ENCODE measurements around the gene TBCA.
"Not testable (repeated sequence)": the region's sequence is repeated elsewhere in the genome, so short reads cannot be mapped to it uniquely, and the experiment has no call there.

The TBCA gene

DNA sequence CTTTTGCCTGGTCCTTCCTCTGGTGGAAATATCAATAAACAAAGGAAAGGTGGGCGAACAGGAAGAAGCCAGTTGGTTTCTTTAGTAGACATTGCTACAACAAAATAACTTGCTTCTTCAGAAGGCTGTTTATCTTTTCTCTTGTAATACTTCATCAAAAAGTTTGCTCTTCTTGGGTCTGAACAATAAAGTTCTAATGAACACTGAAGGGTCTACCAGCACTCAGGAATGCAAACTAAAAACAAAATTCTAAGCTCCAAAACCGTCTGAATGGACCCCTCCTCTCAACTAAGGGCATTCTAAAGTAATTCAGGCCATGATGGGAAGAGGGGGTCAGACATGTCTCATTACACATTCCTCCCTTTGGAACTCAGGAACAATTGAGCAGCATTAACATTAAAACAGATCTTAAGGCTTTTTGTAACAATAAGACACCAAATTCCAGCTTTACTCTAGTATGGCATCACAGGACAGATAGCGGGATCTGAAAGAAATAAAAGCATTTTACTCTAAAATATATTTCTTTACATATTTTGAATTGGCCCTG, 2.3 kb downstream of the TBCA start:
- no peak for DNase-seq (ENCODE audit: low spot score)

DNA sequence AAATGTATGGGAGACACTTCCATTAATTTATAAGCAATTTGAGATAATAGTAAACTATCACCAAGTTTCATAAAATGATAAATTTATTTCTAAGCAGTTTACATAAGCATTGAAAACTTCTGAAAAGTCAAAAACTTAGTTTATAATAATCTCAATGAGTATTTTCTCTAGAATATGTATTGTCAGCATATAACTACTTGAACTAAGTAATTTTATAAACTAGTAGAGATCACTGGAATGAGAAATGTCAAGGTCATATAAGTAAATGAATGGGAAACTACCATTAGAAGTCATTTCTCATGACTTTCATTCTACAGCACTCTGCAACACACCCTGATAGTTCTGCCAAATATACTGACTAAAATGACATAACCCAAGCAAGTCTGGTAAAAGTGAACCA, 3.4 kb downstream of the TBCA start:
- no peak for DNase-seq (ENCODE audit: low spot score)

DNA sequence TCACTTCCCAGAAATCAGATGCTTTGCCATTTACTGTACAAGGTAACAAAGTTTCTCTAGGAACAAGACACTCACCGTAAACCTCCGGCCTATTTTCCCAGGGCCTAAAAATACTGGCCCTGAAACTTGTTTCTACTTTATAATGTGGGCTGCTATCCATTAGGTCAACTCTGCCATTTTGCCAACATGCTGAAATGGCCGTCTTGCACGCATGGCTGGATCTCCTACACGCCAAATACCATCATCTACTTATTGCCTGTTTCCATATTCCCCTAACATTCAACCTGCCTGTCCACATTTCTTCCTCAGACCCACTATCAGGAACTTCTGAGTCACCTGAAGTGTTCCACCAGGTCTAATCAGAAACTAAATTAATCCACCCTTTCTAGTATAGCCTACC, 4.7 kb downstream of the TBCA start:
- no peak for DNase-seq (ENCODE audit: low spot score)

DNA sequence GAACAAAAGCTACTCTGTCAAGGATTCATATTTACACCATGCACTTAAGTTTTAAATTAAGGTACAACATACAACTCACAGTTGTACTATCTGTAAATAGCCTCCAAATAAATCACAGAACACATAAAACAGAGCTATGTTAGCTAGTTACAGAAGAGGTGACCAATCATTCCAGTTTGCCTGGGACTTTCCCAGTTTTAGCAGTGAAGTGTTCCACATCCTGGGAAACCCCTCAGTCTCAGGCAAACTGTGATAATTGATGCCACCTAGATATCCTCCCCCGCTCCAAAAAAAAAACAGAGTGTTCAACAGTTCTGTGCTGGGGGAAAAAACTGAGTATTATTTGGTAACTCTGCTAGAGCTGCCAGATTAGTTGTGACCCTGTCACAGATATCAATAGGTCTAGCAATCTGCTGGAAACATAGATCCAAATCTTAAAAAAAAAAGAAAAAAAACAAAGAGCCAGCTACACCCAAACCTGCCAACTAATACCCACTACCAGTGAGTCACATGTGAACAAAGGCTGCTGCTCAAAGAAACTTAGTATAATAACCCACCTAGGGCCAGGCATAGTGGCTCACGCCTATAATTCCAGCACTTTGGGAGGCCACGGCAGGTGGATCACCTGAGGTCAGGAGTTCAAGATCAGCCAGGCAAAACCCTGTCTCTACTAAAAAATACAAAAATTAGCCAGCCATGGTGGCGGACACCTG, 5.7 kb downstream of the TBCA start:
- DNase-seq (ENCODE audit: low spot score), result no peak

DNA sequence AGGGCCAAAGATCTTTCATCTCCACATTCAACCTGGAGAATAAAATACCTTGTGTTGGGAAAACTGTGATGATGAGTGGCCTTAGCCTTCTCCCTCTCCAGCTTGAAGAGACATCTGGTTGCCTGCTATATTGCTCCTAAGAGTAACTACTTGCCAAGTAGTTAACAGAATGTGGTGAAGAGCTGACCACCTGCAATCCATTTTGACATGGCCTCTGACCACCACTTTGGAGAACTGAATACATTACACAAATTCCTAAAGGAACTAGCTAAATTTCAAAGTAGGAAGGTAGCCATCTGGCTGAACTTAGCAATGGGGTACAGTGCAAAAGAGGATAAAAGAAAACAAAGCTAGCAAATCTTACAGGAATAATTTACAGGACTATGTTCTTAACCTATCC, 7.2 kb downstream of the TBCA start:
- DNase-seq (ENCODE audit: low spot score), result no peak

DNA sequence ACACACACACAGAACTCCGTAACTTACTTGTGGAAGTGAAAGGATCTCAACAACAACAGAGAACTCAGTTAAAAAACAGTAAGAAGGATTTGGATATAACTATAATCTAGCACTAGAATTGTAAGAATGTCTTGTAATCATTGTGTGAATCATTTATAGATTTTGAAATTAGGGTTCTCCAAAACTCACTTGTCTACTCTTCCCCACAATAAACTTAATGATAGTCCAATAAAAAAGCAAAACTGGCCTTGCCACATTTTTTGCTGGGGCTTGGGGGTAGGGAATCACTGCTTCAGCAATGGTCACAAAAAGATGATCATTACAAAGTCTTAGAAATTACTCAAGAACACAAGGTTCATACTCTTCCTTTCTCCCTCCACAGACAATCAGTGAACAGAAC, 8.8 kb downstream of the TBCA start:
- no peak for DNase-seq (ENCODE audit: low spot score)

DNA sequence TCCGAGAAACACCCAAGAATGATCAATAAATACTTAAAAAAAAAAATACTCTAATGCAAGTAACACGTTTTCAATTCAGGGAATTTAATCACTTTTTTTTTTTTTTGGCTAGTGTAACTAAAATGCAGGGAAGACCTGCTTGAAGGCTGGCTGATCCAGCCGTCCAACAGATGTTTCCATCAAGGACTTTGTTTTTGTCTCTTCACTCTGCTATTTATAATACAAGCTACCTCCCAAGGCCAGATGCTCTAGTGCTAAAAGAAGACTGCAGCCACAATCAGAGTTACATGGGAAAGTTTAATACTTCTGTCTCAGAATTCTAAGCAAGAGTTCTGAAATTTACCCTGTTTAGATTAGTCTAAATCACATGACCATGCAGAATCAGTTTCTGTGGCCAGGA, 14.5 kb downstream of the TBCA start:
- no peak for DNase-seq (ENCODE audit: low spot score)

DNA sequence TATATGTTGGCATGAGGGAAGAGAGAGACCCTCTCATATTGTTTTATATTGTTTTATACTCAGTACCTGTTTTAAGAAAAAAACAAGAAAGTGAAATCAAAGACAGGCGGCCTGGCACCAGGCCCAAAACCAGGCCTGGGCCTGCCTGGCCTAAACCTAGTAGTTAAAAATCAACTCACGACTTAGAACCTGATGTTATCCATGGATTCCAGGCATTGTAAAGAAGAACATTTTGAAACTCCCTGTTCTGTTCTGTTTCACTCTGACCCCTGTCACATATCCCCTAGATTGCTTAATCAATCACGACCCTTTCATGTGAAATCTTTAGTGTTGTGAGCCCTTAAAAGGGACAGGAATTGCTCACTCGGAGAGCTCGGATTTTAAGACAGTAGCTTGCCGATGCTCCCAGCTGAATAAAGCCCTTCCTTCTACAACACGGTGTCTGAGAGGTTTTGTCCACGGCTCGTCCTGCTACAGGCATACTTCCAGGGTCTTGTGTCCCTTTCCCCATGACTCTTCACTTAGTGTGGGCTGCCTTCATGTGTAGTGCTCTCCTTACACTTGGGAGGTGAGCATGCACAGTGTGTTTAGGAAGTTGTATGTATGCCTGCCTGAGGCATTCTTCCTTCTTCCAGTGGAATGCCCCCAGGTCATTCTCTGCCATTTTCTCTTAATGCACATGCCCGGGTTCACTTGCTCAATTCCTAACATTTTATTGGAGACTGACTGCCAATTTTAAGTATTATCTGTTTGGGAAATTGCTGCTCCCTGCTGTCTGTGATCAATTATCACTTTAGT, 17.8 kb downstream of the TBCA start:
- no peak for DNase-seq (ENCODE audit: low spot score)

DNA sequence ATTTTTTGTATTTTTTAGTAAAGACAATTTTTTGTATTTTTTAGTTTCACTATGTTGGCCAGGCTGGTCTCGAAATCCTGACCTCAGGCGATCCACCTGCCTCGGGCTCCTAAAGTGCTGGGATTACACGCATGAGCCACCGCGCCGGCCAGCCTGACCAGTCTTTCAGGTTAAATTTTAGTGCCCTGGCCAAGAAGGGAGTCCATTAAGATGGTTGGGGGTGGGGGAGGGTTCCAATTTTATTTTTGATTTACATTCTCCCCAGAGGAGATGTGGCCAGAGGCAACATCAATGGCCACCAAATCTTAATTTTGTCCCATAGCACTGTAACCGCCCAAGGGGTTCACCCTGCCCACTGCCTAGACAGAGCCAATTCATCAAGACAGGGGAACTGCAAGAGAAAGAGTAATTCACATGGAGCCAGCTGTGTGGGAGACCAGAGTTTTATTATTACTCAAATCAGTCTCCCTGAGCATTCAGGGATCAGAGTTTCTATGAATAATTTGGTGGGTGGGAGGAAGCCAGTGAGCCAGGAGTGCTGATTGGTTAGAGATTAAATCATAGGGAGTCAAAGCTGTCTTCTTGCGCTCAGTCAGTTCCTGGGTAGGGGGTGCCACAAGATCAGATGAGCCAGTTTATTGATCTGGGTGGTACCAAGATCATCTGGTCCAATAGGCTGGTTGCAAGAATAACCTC, 24.7 kb downstream of the TBCA start:
- DNase-seq (ENCODE audit: low spot score), result no peak

DNA sequence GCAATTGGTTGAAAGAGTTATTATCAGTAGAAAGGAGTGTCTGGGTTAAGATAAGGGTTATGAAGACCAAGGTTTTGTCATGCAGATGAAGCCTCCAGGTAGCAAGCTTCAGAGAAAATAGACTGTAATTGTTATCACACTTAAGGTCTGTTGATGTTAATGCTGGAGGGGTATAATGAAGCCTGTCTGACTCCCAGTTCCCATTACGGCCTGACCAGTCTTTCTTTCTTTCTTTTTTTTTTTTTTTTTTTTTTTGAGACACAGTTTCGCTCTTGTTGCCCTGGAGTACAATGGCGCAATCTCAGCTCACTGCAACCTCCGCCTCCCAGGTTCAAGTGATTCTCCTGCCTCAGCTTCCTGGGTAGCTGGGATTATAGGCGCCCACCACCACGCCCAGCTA, 25.2 kb downstream of the TBCA start:
- not testable (repeated sequence) for DNase-seq (ENCODE audit: low spot score)

DNA sequence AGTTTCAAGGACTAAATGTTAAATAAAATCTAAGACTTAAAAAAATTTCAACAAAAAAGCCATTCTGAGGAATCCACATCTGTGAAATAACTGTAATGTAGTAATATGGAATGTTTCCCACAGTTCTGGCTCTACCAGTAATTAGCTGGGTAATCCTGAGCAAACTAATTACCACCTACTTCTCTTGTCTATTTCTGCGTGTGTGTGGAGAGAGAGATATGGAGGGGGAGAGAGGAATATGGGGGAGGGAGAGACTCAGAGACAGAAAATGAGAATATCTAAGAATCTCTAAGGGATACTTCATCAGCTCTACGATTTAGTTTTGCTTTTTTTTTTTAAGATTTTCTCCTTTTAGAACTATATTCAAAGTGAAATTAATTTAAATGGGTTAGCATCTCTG, 28.0 kb downstream of the TBCA start:
- no peak for DNase-seq (ENCODE audit: low spot score)

DNA sequence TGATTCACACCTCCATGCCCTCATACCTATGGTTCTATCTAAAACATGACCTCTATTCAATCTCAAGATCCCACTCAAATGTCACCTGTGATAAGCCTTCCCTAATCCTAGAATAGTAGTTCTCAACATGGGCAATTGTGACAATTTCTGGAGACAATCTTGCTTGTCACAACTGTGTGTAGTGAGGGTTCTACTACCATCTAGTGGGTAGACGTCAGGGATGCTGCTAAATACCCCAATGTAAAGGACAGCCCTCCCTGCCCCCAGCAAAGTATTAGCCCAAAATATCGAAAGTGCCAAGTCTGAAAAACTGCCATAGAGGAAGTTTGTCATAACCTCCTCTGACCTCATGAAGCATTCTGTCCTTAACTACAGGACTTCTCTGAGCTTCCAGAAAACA, 32.0 kb downstream of the TBCA start:
- no peak for DNase-seq (ENCODE audit: low spot score)

DNA sequence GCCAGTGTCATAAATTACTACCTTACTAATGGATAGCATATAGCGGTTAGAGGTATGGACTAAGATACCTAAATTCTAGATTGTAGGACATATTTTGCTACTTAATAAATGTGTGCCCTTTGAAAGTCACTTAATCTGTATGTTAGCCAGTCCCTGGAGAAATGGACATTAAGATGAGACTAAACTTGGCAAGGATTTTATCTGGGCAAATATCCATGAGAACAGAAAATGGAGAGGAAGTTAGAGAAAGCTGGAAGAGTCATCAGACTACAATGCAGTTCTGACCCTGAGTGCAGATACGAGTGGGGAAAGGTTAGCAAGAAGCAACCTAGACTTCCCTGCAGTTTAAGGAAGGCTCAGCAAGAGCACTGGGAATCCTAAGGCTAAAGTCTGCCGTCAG, 33.0 kb downstream of the TBCA start:
- no peak for DNase-seq (ENCODE audit: low spot score)

DNA sequence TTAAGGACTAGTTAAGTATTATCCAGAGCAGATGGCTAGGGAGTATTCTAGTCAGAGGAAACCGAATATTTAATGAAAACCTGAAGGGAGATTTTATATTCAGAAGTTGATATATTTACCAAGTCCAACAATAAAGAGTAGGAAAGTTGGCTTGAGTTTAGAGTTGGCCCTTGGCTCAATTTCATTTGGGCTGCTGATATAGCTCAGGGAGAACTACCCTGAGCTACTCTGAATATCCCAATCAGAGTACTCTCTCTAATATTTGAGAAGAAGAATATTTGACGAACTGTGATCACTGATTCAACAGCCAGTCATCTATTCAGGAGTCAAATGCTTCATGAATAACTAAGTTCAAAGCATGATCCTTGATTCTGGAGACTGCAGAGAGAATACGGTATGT, 34.5 kb downstream of the TBCA start:
- DNase-seq (ENCODE audit: low spot score), result no peak

DNA sequence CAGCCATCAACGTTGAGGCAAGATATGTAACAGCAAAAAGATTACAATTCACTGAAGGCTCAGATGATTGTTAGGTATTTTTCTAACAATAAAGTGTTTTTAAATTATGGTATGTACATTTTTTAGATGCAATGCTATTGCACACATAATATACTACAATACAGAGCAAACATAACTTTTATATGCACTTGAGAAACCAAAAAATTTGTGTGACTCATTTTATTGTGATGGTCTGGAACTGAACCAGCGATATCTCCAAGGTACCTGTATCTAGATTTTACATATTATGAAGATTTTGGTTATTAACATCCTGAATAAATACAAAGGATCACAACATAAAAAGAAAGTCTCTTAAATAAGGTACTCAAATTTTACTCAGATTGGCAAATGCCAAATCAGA, 41.3 kb downstream of the TBCA start:
- no peak for DNase-seq (ENCODE audit: low spot score)

DNA sequence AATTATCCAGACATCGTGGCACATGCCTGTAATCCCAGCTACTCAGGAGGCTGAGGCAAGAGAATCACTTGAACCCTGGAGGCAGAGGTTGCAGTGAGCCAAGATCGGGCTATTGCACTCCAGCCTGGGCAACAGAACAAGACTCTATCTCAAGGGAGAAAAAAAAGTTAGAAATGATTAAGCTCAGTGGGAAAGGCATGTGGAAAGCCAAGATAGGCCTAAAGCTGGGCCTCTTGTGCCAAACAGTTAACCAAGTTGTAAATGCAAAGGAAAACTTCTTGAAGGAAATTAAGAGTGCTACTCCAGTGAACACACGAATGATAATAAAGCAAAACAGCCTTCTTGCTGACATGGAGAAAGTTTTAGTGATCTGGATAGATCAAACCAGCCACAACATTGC, 43.0 kb downstream of the TBCA start:
- DNase-seq (ENCODE audit: low spot score), result no peak

DNA sequence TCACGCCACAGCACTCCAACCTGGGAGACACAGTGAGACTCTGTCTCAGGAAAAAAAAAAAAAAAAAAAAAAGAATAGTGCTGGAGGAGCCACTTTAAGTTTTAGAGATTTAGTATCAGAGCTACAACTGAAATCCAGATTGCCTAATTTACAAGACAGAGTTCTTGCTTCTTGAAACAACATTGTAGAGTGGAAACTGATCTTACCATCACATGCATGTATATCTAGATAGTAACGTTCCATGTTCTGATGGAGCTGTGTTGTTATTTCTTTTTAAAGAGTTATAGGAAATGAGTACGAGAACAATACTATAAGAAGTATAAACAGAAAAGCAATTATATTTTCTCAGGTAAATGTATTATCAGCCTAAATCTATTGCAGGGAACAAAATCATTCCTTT, 48.9 kb downstream of the TBCA start:
- no peak for DNase-seq (ENCODE audit: low spot score)

DNA sequence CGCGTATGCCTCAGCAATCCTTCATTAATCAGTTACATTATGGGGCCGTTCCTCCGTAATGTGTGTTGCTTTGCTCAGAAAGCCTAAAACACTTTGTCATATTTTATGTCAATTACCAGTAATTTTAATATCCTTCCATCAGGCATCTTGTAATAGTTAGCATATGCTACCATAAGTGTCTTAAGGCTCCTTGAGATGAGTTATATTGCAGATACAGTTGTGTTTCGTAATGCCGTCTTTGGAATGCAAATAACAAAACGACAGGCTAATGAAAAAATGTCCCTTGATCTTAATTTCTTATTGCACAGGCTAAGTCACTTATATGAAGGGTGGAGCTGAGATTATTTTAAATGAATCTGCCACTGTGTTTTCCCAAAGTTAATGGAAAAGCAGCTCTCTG, 50.5 kb downstream of the TBCA start:
- DNase-seq (ENCODE audit: low spot score), result no peak

DNA sequence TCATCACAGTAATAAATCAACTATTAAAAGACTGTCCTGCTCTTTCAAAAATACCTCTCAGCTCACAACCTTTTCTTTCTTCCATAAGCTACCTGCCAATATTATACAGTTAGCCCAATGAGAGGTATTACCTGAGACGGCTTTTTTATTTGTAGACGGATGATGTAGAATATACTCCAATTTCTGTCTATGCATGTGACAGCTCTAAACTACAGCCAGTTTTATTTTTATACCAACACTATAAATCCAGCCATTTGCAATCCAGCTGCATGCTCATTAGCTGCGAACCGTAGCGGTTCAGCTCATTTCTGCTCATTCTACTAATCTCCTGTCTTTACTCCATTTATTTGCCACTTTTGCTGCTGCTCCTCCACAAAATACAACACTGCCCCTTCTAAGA, 51.2 kb downstream of the TBCA start:
- DNase-seq (ENCODE audit: low spot score), result no peak

DNA sequence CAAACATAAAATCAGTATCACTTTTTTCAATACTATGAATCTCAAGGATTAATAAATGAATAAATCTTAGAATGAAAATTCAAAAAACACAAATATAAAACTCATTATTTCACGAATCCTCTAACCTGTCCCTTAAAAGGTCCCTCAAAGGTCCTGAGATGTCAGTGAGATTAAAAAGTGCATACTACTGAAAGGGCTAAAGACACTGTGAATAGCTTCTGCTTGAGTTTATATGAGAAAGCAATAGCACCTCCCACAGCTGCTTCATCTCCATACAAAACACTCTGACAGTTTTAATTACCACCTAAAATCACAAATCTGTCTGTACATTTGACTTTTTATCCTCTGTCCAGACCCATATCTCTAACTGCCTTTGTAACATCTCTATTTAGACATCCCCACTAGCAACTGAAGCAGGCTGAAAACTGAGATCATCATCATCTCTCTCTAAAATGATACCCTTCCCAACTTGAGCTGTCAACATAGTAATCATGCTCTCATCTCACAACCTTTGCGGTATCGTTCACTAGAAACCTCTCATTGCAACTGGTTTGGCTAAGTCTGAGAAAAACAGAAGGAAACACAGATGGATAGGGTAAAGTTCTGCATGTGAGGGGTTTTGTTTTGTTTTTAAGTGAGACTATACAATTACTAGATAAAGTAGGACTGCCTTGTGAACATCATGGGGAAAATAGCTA, 56.3 kb downstream of the TBCA start:
- DNase-seq (ENCODE audit: low spot score), result no peak

DNA sequence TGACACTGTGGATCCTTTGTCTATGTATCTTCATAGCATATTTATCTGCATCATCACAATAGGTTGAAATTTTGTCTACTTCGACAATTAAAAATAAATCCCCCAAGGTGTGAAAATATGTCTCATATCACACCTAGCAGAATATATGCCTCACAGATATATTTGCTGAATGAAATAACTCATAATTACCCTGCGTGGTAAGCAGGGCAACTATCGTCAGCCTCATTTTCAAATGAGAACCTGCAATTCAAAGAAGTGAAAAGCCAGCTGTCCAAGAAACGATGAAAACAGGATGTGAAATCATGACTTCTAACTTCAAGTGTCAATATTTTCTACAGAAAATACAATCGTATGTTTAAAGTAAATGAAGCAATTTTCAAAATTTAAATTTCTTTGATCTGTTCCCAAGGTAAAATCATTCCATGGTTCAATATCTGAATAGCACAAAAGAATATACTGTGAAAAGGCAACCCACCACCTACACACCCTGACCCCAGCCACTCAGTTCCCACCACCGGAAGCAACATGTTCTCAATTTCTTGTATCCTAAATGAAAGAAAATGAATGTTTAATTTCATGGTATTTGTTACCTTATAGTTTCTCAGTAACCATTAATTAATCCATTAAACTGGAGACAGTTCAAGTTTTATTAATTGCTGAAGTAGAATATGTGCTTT, 57.1 kb downstream of the TBCA start:
- DNase-seq (ENCODE audit: low spot score), result no peak
